Suprapubic skin (tissue), 3 donors: ENCODE results near the gene CHRM1.
"Not testable (repeated sequence)": the region's sequence is repeated elsewhere in the genome, so short reads cannot be mapped to it uniquely, and the experiment has no call there.

Source experiments
- POLR2A ChIP-seq, 2 donors: fragments of 450-650 bp; IDR thresholded peaks; one replicate each; pipeline ENCODE4 v1.6.1; 2017; ENCODE audit warnings: antibody characterized with exemption in 2 of 2, mild to moderate bottlenecking in 2 of 2, moderate library complexity in 2 of 2
- TF ChIP-seq, protein P1 (sequence below), 2 donors: fragments of 200-600 bp in 1 of 2; fragments of 450-650 bp in 1 of 2; sonication (generic) in 1 of 2; IDR thresholded peaks; one replicate each; pipeline ENCODE4 v1.5.1; 2016 to 2019; ENCODE audit warnings: antibody characterized with exemption in 2 of 2, mild to moderate bottlenecking in 1 of 2, moderate library complexity in 1 of 2

GRCh38 chr11:62937528-62937927 lies 16.4 kb upstream of the CHRM1 start:
- TF ChIP-seq, protein P1, sequence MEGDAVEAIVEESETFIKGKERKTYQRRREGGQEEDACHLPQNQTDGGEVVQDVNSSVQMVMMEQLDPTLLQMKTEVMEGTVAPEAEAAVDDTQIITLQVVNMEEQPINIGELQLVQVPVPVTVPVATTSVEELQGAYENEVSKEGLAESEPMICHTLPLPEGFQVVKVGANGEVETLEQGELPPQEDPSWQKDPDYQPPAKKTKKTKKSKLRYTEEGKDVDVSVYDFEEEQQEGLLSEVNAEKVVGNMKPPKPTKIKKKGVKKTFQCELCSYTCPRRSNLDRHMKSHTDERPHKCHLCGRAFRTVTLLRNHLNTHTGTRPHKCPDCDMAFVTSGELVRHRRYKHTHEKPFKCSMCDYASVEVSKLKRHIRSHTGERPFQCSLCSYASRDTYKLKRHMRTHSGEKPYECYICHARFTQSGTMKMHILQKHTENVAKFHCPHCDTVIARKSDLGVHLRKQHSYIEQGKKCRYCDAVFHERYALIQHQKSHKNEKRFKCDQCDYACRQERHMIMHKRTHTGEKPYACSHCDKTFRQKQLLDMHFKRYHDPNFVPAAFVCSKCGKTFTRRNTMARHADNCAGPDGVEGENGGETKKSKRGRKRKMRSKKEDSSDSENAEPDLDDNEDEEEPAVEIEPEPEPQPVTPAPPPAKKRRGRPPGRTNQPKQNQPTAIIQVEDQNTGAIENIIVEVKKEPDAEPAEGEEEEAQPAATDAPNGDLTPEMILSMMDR (IDR thresholded peaks at IDR 0.05) = not testable (repeated sequence)
- not testable (repeated sequence) for TF ChIP-seq POLR2A (IDR thresholded peaks at IDR 0.05)
